Measurements from ENCODE around the gene GPRIN1.
"Not testable (repeated sequence)": the region's sequence is repeated elsewhere in the genome, so short reads cannot be mapped to it uniquely, and the experiment has no call there.

GPRIN1 gene

GRCh38 chr5:176606875-176607274 lies 3.1 kb downstream of the GPRIN1 start:
- no peak for DNase-seq (ENCODE audit: insufficient read length)
- TF ChIP-seq POLR2AphosphoS5 (IDR thresholded peaks at IDR 0.05; ENCODE audit: low read depth, low read length), result no peak
- no peak for TF ChIP-seq TAF1 (IDR thresholded peaks at IDR 0.05; ENCODE audit: borderline replicate concordance, low read depth, low read length)
- TF ChIP-seq POLR2A (IDR thresholded peaks at IDR 0.05; ENCODE audit: low read depth, low read length), result no peak
- no peak for FAIRE-seq

- DNase-seq (ENCODE audit: insufficient read length) (no peak), FAIRE-seq (no peak)
- TF ChIP-seq POLR2AphosphoS5 (IDR thresholded peaks at IDR 0.05; ENCODE audit: low read depth, low read length) (no peak), POLR2A (IDR thresholded peaks at IDR 0.05; ENCODE audit: low read depth, low read length) (no peak), TAF1 (IDR thresholded peaks at IDR 0.05; ENCODE audit: borderline replicate concordance, low read depth, low read length) (no peak)
These were observed 3.9 kb downstream of the GPRIN1 start for GRCh38 chr5:176606032-176606431.

GRCh38 chr5:176603091-176603490 lies 6.9 kb downstream of the GPRIN1 start:
- TF ChIP-seq POLR2AphosphoS5 (IDR thresholded peaks at IDR 0.05; ENCODE audit: low read depth, low read length) (no peak), POLR2A (IDR thresholded peaks at IDR 0.05; ENCODE audit: low read depth, low read length) (no peak), TAF1 (IDR thresholded peaks at IDR 0.05; ENCODE audit: borderline replicate concordance, low read depth, low read length) (no peak)
- FAIRE-seq, result no peak
- no peak for DNase-seq (ENCODE audit: insufficient read length)

- FAIRE-seq, result no peak
- no peak for DNase-seq (ENCODE audit: insufficient read length)
- TF ChIP-seq TAF1 (IDR thresholded peaks at IDR 0.05; ENCODE audit: borderline replicate concordance, low read depth, low read length), result no peak
- no peak for TF ChIP-seq POLR2A (IDR thresholded peaks at IDR 0.05; ENCODE audit: low read depth, low read length)
- no peak for TF ChIP-seq POLR2AphosphoS5 (IDR thresholded peaks at IDR 0.05; ENCODE audit: low read depth, low read length)
These were observed 8.0 kb downstream of the GPRIN1 start for GRCh38 chr5:176601901-176602482.

- DNase-seq (ENCODE audit: insufficient read length); FAIRE-seq: not testable (repeated sequence)
These were observed 10.1 kb downstream of the GPRIN1 start for GRCh38 chr5:176599749-176600430.

GRCh38 chr5:176597417-176598389 lies 12.3 kb downstream of the GPRIN1 start:
- DNase-seq (ENCODE audit: insufficient read length), result no peak
- no peak for TF ChIP-seq POLR2A (IDR thresholded peaks at IDR 0.05; ENCODE audit: low read depth, low read length)
- no peak for FAIRE-seq

- TF ChIP-seq POLR2AphosphoS5 (IDR thresholded peaks at IDR 0.05; ENCODE audit: low read depth, low read length), result no peak
- no peak for TF ChIP-seq POLR2A (IDR thresholded peaks at IDR 0.05; ENCODE audit: low read depth, low read length)
- no peak for TF ChIP-seq TAF1 (IDR thresholded peaks at IDR 0.05; ENCODE audit: borderline replicate concordance, low read depth, low read length)
- FAIRE-seq, result no peak
- DNase-seq (ENCODE audit: insufficient read length), result peak; percentile 59
These were observed 13.1 kb downstream of the GPRIN1 start for GRCh38 chr5:176596689-176597416.

- no peak for FAIRE-seq
- DNase-seq (ENCODE audit: insufficient read length), result no peak
- TF ChIP-seq POLR2A (IDR thresholded peaks at IDR 0.05; ENCODE audit: low read depth, low read length), result no peak
These were observed 13.8 kb downstream of the GPRIN1 start for GRCh38 chr5:176596069-176596644.

GRCh38 chr5:176595386-176595943 lies 14.5 kb downstream of the GPRIN1 start:
- DNase-seq (ENCODE audit: insufficient read length) (no peak), FAIRE-seq (no peak)
- TF ChIP-seq TAF1 (IDR thresholded peaks at IDR 0.05; ENCODE audit: borderline replicate concordance, low read depth, low read length) (no peak), POLR2AphosphoS5 (IDR thresholded peaks at IDR 0.05; ENCODE audit: low read depth, low read length) (no peak), POLR2A (IDR thresholded peaks at IDR 0.05; ENCODE audit: low read depth, low read length) (no peak)

GRCh38 chr5:176594554-176594953 lies 15.4 kb downstream of the GPRIN1 start:
- DNase-seq (ENCODE audit: insufficient read length) (no peak), FAIRE-seq (no peak)
- TF ChIP-seq POLR2A (IDR thresholded peaks at IDR 0.05; ENCODE audit: low read depth, low read length) (no peak), POLR2AphosphoS5 (IDR thresholded peaks at IDR 0.05; ENCODE audit: low read depth, low read length) (no peak), TAF1 (IDR thresholded peaks at IDR 0.05; ENCODE audit: borderline replicate concordance, low read depth, low read length) (no peak)

All from GM12892 (cell line).